HepG2 (cell line): ENCODE results near the gene JMJD6. TPM values are rescaled to one million over a fixed set of nuclear protein-coding genes. Genes with fewer than 3 reads are reported as not detected.
A peak's percentile ranks its signal among the peaks of the same experiment; 100 is the strongest.

Source experiments
- CREM ChIP-seq, 2 experiments: sonication (generic) in 1 of 2; formaldehyde crosslinking in 1 of 2; IDR thresholded peaks; 2 replicates each; pipeline versions ENCODE4 v1.4.0 to v1.6.1; 2016 to 2020; ENCODE audit warnings: antibody characterized with exemption in 1 of 2, mild to moderate bottlenecking in 1 of 2, missing genetic modification reagents in 1 of 2
- FOXJ3 ChIP-seq: sonication (generic); formaldehyde crosslinking; IDR thresholded peaks from 2 replicates; pipeline ENCODE4 v1.4.0; 2020; ENCODE audit warnings: missing genetic modification reagents, mild to moderate bottlenecking, borderline replicate concordance
- MIER3 ChIP-seq: IDR thresholded peaks from 2 replicates; pipeline ENCODE4 v1.6.1; 2016; ENCODE audit warnings: missing compliant biosample characterization, borderline replicate concordance
- SNRNP70 ChIP-seq: fragments of 200-400 bp; formaldehyde crosslinking; IDR thresholded peaks from 2 replicates; pipeline ENCODE4 v1.6.1; 2017; ENCODE audit warnings: mild to moderate bottlenecking, low read depth, low read length, moderate library complexity
- SPEN ChIP-seq: sonication (generic); formaldehyde crosslinking; IDR thresholded peaks from 2 replicates; pipeline ENCODE4 v1.5.1; 2020; ENCODE audit warnings: low read depth, mild to moderate bottlenecking, missing genetic modification reagents
- ZNF234 ChIP-seq: sonication (generic); formaldehyde crosslinking; conservative IDR thresholded peaks from 2 replicates; pipeline ENCODE4 v1.5.1; 2020; ENCODE audit warnings: mild to moderate bottlenecking, missing genetic modification reagents
- ZNF33B ChIP-seq: sonication (generic); formaldehyde crosslinking; IDR thresholded peaks from 2 replicates; pipeline ENCODE4 v1.5.1; 2020; ENCODE audit warnings: mild to moderate bottlenecking, missing genetic modification reagents
- polyA plus RNA-seq, 8 experiments: library from polyadenylated mRNA; depleted of rRNA in 3 of 8; stranded (reverse) in 7 of 8; unstranded in 1 of 8; fragments of >200 nt; fragmentation: Illumina TruSeq in 4 of 8; extraction: Trizol in 4 of 8; gene quantifications; 2 replicates each; pipeline versions ENCODE4 v1.2.1 to v1.2.3, GENCODE V29; 2011 to 2016; ENCODE audit warnings: low read depth in 4 of 8, missing spikeins in 1 of 8, mixed read lengths in 1 of 8; ENCODE audit not compliant: insufficient read depth in 1 of 8
- total RNA-seq, 5 experiments: library from RNA; depleted of rRNA; stranded (reverse); fragments of >200 nt; fragmentation: Illumina TruSeq; extraction: Trizol; gene quantifications; 2 replicates each; pipeline ENCODE4 v1.2.3, GENCODE V29; 2016; ENCODE audit warnings: low read depth in 1 of 5
- TF ChIP-seq, protein P1 (sequence below), 2 experiments: sonication (generic) in 1 of 2; formaldehyde crosslinking in 1 of 2; IDR thresholded peaks; 2 replicates each; pipeline versions ENCODE4 v1.6.1 to v1.9.0; 2014 to 2022; ENCODE audit warnings: antibody characterized with exemption in 1 of 2, borderline replicate concordance in 1 of 2, inconsistent platforms in 1 of 2, low read depth in 1 of 2, missing genetic modification reagents in 1 of 2
- TF ChIP-seq, protein P2 (sequence below): sonication (generic); formaldehyde crosslinking; conservative IDR thresholded peaks from 2 replicates; pipeline ENCODE4 v1.4.0; 2020; ENCODE audit warnings: missing genetic modification reagents
- TF ChIP-seq, protein P3 (sequence below): sonication (generic); formaldehyde crosslinking; IDR thresholded peaks from 2 replicates; pipeline ENCODE4 v1.4.0; 2020; ENCODE audit warnings: mild to moderate bottlenecking, missing genetic modification reagents
- TF ChIP-seq, protein P4 (sequence below): sonication (generic); formaldehyde crosslinking; IDR thresholded peaks from 2 replicates; pipeline ENCODE4 v1.4.0; 2020; ENCODE audit warnings: mild to moderate bottlenecking, low read depth, missing genetic modification reagents
- TF ChIP-seq, protein P5 (sequence below): sonication (generic); formaldehyde crosslinking; IDR thresholded peaks from 2 replicates; pipeline ENCODE4 v1.5.0; 2020; ENCODE audit warnings: missing genetic modification reagents
- TF ChIP-seq, protein P6 (sequence below): sonication (generic); formaldehyde crosslinking; IDR thresholded peaks from 2 replicates; pipeline ENCODE4 v1.5.0; 2020; ENCODE audit warnings: mild to moderate bottlenecking, missing genetic modification reagents

Gene JMJD6
- total and polyA plus RNA-seq, 2 of the 13 experiments (the other 11 are each of a cell fraction or from before 2014, with no cell fraction given), result 33.6 to 41.0 TPM

DNA sequence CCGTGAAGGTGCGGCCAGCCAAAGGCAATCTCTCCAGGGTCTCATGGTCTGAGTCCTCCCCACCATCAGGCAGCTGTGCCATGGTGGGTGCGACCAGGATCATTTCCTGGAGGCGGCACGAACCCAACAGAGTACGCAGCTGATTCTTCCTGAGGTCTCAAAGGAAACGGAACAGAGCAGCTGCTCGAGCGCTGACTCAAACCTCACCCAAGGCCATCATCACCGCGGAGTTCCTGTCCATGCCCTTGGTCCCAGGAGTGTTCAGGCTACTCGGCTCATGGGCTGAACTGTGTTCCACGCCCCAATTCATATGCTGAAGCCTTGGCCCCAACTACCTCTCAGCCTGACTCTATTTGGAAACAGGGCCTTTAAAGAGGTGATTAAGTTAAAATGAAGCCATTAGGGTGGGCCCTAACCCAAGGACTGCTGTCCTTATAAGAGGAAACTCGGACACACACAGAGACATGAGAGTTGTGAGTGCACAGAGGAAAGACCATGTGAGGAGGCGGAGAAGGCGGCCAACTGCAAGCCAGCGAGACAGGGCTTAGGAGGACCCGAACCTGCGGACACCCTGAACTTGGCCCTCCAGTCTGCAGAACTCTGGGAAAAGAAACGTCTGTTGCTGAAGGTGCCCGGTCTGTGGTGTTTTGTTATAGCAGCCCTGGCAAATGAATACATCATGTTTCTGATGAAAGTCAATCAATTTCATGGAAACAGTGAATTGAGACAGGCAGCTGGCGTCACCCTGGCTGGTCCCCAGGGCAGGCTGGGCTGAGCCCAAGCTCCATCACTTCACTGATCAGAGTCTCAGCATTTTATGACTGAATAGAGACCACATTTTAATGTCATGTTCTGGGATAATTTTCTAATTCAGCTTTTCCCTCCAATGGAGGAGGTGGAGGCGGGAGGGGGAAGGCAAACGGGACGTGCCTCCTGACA lies 29.4 kb downstream of the JMJD6 start (continued):
- TF ChIP-seq, protein P1, sequence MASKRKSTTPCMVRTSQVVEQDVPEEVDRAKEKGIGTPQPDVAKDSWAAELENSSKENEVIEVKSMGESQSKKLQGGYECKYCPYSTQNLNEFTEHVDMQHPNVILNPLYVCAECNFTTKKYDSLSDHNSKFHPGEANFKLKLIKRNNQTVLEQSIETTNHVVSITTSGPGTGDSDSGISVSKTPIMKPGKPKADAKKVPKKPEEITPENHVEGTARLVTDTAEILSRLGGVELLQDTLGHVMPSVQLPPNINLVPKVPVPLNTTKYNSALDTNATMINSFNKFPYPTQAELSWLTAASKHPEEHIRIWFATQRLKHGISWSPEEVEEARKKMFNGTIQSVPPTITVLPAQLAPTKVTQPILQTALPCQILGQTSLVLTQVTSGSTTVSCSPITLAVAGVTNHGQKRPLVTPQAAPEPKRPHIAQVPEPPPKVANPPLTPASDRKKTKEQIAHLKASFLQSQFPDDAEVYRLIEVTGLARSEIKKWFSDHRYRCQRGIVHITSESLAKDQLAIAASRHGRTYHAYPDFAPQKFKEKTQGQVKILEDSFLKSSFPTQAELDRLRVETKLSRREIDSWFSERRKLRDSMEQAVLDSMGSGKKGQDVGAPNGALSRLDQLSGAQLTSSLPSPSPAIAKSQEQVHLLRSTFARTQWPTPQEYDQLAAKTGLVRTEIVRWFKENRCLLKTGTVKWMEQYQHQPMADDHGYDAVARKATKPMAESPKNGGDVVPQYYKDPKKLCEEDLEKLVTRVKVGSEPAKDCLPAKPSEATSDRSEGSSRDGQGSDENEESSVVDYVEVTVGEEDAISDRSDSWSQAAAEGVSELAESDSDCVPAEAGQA (IDR thresholded peaks at IDR 0.05; ENCODE audit: low read depth), result 0 out of 2 replicates have a peak, but pooled peaks have one; percentile 20
- TF ChIP-seq, protein P1 (CRISPR knock-in tag; IDR thresholded peaks at IDR 0.05; ENCODE audit: borderline replicate concordance), result no peak
- TF ChIP-seq, protein P2, sequence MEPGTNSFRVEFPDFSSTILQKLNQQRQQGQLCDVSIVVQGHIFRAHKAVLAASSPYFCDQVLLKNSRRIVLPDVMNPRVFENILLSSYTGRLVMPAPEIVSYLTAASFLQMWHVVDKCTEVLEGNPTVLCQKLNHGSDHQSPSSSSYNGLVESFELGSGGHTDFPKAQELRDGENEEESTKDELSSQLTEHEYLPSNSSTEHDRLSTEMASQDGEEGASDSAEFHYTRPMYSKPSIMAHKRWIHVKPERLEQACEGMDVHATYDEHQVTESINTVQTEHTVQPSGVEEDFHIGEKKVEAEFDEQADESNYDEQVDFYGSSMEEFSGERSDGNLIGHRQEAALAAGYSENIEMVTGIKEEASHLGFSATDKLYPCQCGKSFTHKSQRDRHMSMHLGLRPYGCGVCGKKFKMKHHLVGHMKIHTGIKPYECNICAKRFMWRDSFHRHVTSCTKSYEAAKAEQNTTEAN (CRISPR knock-in tag), result no peak
- TF ChIP-seq FOXJ3 (CRISPR knock-in tag) (no peak), SNRNP70 (no peak), MIER3 (no peak), SPEN (peak; percentile 46; the same call in 1 of the 2 replicates), ZNF33B (CRISPR knock-in tag) (no peak), ZNF234 (no peak), CREM (IDR thresholded peaks at IDR 0.05) (no peak), CREM (CRISPR knock-in tag; IDR thresholded peaks at IDR 0.05) (no peak)
- TF ChIP-seq, protein P3, sequence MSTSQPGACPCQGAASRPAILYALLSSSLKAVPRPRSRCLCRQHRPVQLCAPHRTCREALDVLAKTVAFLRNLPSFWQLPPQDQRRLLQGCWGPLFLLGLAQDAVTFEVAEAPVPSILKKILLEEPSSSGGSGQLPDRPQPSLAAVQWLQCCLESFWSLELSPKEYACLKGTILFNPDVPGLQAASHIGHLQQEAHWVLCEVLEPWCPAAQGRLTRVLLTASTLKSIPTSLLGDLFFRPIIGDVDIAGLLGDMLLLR (CRISPR knock-in tag), result no peak
- TF ChIP-seq, protein P4, sequence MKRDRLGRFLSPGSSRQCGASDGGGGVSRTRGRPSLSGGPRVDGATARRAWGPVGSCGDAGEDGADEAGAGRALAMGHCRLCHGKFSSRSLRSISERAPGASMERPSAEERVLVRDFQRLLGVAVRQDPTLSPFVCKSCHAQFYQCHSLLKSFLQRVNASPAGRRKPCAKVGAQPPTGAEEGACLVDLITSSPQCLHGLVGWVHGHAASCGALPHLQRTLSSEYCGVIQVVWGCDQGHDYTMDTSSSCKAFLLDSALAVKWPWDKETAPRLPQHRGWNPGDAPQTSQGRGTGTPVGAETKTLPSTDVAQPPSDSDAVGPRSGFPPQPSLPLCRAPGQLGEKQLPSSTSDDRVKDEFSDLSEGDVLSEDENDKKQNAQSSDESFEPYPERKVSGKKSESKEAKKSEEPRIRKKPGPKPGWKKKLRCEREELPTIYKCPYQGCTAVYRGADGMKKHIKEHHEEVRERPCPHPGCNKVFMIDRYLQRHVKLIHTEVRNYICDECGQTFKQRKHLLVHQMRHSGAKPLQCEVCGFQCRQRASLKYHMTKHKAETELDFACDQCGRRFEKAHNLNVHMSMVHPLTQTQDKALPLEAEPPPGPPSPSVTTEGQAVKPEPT (CRISPR knock-in tag), result no peak
- TF ChIP-seq, protein P5, sequence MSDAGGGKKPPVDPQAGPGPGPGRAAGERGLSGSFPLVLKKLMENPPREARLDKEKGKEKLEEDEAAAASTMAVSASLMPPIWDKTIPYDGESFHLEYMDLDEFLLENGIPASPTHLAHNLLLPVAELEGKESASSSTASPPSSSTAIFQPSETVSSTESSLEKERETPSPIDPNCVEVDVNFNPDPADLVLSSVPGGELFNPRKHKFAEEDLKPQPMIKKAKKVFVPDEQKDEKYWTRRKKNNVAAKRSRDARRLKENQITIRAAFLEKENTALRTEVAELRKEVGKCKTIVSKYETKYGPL (CRISPR knock-in tag), result no peak
- TF ChIP-seq, protein P6, sequence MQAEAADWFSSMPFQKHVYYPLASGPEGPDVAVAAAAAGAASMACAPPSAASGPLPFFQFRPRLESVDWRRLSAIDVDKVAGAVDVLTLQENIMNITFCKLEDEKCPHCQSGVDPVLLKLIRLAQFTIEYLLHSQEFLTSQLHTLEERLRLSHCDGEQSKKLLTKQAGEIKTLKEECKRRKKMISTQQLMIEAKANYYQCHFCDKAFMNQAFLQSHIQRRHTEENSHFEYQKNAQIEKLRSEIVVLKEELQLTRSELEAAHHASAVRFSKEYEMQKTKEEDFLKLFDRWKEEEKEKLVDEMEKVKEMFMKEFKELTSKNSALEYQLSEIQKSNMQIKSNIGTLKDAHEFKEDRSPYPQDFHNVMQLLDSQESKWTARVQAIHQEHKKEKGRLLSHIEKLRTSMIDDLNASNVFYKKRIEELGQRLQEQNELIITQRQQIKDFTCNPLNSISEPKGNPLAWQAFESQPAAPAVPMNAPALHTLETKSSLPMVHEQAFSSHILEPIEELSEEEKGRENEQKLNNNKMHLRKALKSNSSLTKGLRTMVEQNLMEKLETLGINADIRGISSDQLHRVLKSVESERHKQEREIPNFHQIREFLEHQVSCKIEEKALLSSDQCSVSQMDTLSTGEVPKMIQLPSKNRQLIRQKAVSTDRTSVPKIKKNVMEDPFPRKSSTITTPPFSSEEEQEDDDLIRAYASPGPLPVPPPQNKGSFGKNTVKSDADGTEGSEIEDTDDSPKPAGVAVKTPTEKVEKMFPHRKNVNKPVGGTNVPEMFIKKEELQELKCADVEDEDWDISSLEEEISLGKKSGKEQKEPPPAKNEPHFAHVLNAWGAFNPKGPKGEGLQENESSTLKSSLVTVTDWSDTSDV, result no peak
